Left lobe of liver (tissue), 2 donors: Measurements from ENCODE around the gene GK2. TPM values are rescaled to one million over a fixed set of nuclear protein-coding genes. Genes with fewer than 3 reads are reported as not detected.

Experiments
- ATAC-seq: fragments of 200-7000 bp; cut with Tn5 transposase; one replicate; pipeline ENCODE4 v1.9.1; 2020; ENCODE audit warnings: mild to moderate bottlenecking, moderate library complexity
- DNase-seq: peaks from one replicate; pipeline ENCODE4 v3.0.0-alpha.2; 2020; ENCODE audit warnings: low spot score
- total RNA-seq: library from RNA; stranded (reverse); gene quantifications from one replicate; pipeline ENCODE4 v1.2.1, GENCODE V29; 2021
- donor health status: DM: no; HTN: no; CAD: no; lungs with moderate emphysema.
- donor health status: DM: no; HTN: yes; CAD: no.

GK2 gene
- total RNA-seq, 1 donor from 2014 or later, result not detected

- ATAC-seq, result no peak
- no peak for DNase-seq
Measured at GRCh38 chr4:79390890-79391289, 17.1 kb downstream of the GK2 start.

GRCh38 chr4:79385641-79386040 lies 22.4 kb downstream of the GK2 start:
- no peak for ATAC-seq

GRCh38 chr4:79381161-79381560 lies 26.9 kb downstream of the GK2 start:
- ATAC-seq (no peak), DNase-seq (no peak)

More at GRCh38 chr4:79385641-79386040, 22.4 kb downstream of the GK2 start:
- DNase-seq, result no peak

GRCh38 chr4:79370026-79370425 lies 38.0 kb downstream of the GK2 start:
- no peak for DNase-seq
- ATAC-seq, result no peak

DNA sequence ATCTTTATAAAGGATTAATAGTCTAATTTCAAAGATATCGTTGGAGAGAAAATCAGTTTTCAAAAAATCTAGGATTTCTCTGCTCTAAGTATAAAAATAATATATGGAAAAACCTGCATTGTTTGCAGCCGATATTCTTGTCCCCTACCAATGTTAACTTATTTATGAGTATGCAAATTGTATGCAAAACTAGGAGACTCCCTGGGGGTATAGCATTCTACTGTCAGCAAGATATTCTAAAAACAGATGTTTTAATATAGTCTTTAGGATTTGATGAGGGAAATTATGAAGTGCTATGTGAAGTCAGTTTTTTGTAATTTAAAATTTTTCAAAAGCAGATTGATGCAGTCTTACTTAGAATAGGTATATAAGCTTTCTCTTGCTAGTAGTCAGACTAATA lies 40.9 kb downstream of the GK2 start:
- DNase-seq (no peak), ATAC-seq (no peak)

DNA sequence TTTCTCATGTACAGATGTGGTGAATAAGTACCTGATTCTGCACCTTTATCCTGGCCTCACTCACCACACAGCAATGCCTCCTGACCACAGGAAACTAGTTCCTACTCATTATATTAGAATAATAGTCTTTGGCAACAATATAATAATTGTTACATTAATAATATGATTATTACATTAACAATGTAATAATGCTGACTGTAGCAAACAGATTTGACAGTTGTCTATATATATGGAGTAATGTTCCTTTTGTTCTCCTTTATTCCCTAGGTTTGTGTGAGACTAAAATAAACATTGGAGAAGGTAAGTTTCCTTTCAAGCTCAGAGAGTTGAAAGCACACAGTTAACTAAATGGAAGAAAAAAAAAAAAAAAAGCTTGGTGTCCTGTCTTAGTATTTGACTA lies 41.6 kb downstream of the GK2 start:
- no peak for ATAC-seq
- DNase-seq, result no peak

- ATAC-seq, result no peak
- no peak for DNase-seq
Measured at GRCh38 chr4:79364061-79364460, 44.0 kb downstream of the GK2 start.

- DNase-seq (no peak), ATAC-seq (no peak)
Measured at GRCh38 chr4:79362626-79363025, 45.4 kb downstream of the GK2 start.

- ATAC-seq (no peak), DNase-seq (no peak)
Measured at GRCh38 chr4:79360006-79360405, 48.0 kb downstream of the GK2 start.

DNA sequence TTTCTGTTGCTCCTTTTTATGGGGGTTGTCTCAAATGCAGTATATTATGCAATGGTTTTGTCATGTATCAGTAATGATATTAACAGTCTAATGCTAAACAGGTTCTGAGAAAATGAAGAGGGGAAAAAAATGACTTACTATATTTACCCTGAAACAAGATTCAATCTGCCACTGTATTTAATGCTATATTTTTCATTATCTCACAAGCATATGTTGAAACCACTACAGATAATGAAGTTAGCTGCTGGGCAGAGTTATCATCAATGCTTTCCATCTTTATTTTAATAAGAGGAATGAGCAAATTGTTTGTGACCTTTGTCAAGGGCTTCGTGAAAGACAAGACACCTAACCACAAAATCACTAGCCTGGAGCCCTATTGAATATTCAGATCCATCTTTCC lies 49.6 kb downstream of the GK2 start:
- no peak for DNase-seq
- no peak for ATAC-seq

GRCh38 chr4:79357365-79357764 lies 50.7 kb downstream of the GK2 start:
- no peak for ATAC-seq
- DNase-seq, result no peak

Other genes with a start within 250 kb of the GK2 start
- not detected for gene NAA11, start 82.2 kb downstream of the GK2 start, total RNA-seq